Tibial artery (tissue), 4 donors: ENCODE measurements around the gene RASD1.
A peak's percentile ranks its signal among the peaks of the same experiment; 100 is the strongest.

Experiments
- DNase-seq, 2 donors: peaks; one replicate each; pipeline ENCODE4 v3.0.0-alpha.2; 2019
- H3K27ac ChIP-seq, 2 donors: fragments of 200-600 bp; sonication (generic) in 1 of 2; 1 replicate in 1 of 2; 2 replicates in 1 of 2; pipeline ENCODE4 v1.5.1; 2018 to 2019; ENCODE audit warnings: mild to moderate bottlenecking in 1 of 2
- H3K27me3 ChIP-seq, 2 donors: fragments of 200-600 bp; sonication (generic) in 1 of 2; one replicate each; pipeline versions ENCODE4 v1.5.1 to v1.6.0; 2016 to 2019
- H3K36me3 ChIP-seq, 3 donors: fragments of 200-600 bp; sonication (generic) in 2 of 3; one replicate each; pipeline ENCODE4 v1.5.1; 2016 to 2019; ENCODE audit warnings: mild to moderate bottlenecking in 2 of 3
- H3K4me1 ChIP-seq, 4 donors: fragments of 200-600 bp; sonication (generic) in 2 of 4; 1 replicate in 3 of 4; 2 replicates in 1 of 4; pipeline ENCODE4 v1.5.1; 2016 to 2019
- H3K4me3 ChIP-seq, 2 donors: fragments of 200-600 bp; sonication (generic) in 1 of 2; 1 replicate in 1 of 2; 2 replicates in 1 of 2; pipeline ENCODE4 v1.5.1; 2018 to 2019; ENCODE audit warnings: mild to moderate bottlenecking in 2 of 2
- H3K9me3 ChIP-seq, 3 donors: fragments of 200-600 bp; sonication (generic) in 1 of 3; one replicate each; pipeline ENCODE4 v1.5.1; 2016 to 2019
- CTCF ChIP-seq, 2 experiments: fragments of 200-600 bp in 1 of 2; fragments of 450-650 bp in 1 of 2; IDR thresholded peaks; one replicate each; pipeline ENCODE4 v1.5.1; 2017 to 2019; ENCODE audit warnings: antibody characterized with exemption in 2 of 2, mild to moderate bottlenecking in 1 of 2, moderate library complexity in 1 of 2
- intact Hi-C: fragments of 100-400 bp; cut with DNase I; formaldehyde crosslinking; loops from one replicate; pipeline ENCODE4 v1.15.0; 2023; ENCODE audit warnings: low total_unique reads

RASD1 gene

GRCh38 chr17:17498606-17499301 lies 2.6 kb upstream of the RASD1 start:
- DNase-seq: no peak
- H3K9me3 ChIP-seq: no peaks in the 10 kb centered on the region
- H3K4me1 ChIP-seq: peaks cover 0 to 33% (median 19%) of the 10 kb centered on the region in 4 donors
- no peaks in the 10 kb centered on the region for H3K36me3 ChIP-seq
- intact Hi-C loops: loop anchor here (2.0 to 5.0 kb wide), 3 partner anchors 69 to 142 kb away; partner anchors contain the start of gene PEMT
- no peak overlapping the region for H3K4me3 ChIP-seq
- H3K27ac ChIP-seq: no peak overlapping the region
- TF ChIP-seq CTCF (IDR thresholded peaks at IDR 0.05): no peak
- H3K27me3 ChIP-seq: no peaks in the 10 kb centered on the region

GRCh38 chr17:17497845-17498520 lies 1.8 kb upstream of the RASD1 start:
- no peak overlapping the region for H3K4me3 ChIP-seq
- peaks cover 0 to 35% (median 19%) of the 10 kb centered on the region in 4 donors for H3K4me1 ChIP-seq
- H3K27ac ChIP-seq: no peak overlapping the region
- intact Hi-C loops: loop anchor here (2.0 to 5.0 kb wide), 3 partner anchors 69 to 143 kb away; partner anchors contain the start of gene PEMT
- no peaks in the 10 kb centered on the region for H3K27me3 ChIP-seq
- peak in 1 of 2 donors; percentile 61 for DNase-seq
- no peaks in the 10 kb centered on the region for H3K36me3 ChIP-seq
- H3K9me3 ChIP-seq: no peaks in the 10 kb centered on the region
- no peak for TF ChIP-seq CTCF (IDR thresholded peaks at IDR 0.05)

- Histone ChIP-seq H3K9me3 (no peaks in the 10 kb centered on the region), H3K4me1 (peaks cover 0 to 35% (median 19%) of the 10 kb centered on the region in 4 donors), H3K36me3 (peaks cover 3 to 7% (median 3%) of the 10 kb centered on the region in 3 donors), H3K4me3 (peak overlapping the region; percentile 58 to 80), H3K27ac (peak overlapping the region in 1 of 2 donors; percentile 76), H3K27me3 (no peaks in the 10 kb centered on the region)
- TF ChIP-seq CTCF (IDR thresholded peaks at IDR 0.05): no peak
- peak in 1 of 2 donors; percentile 16 for DNase-seq
- intact Hi-C loops: loop anchor here (5.0 kb wide), 2 partner anchors 70 to 95 kb away; partner anchors contain the start of gene PEMT
Measured at GRCh38 chr17:17497065-17497844, 1.1 kb upstream of the RASD1 start.

- Histone ChIP-seq H3K4me3 (peak overlapping the region; percentile 58 to 80), H3K36me3 (peaks cover 5 to 23% (median 17%) of the 10 kb centered on the region in 3 donors), H3K27ac (peak overlapping the region; percentile 57 to 76), H3K4me1 (peaks cover 0 to 35% (median 19%) of the 10 kb centered on the region in 4 donors), H3K9me3 (no peaks in the 10 kb centered on the region), H3K27me3 (no peaks in the 10 kb centered on the region)
- no peak for TF ChIP-seq CTCF (IDR thresholded peaks at IDR 0.05)
- DNase-seq: peak; percentile 37 to 68
- intact Hi-C loops: loop anchor here (5.0 kb wide), 2 partner anchors 72 to 97 kb away; partner anchors contain the start of gene PEMT
Measured at GRCh38 chr17:17495536-17496188, 533 bp downstream of the RASD1 start.
